GM18511 (cell line): ENCODE results near the gene WRAP73.

Experiments
- ATAC-seq: cut with Tn5 transposase; IDR thresholded peaks from one replicate; pipeline ENCODE4 v1.9.1; 2021; ENCODE audit warnings: mild to moderate bottlenecking, moderate library complexity; ENCODE audit not compliant: unreplicated experiment

The WRAP73 gene

DNA sequence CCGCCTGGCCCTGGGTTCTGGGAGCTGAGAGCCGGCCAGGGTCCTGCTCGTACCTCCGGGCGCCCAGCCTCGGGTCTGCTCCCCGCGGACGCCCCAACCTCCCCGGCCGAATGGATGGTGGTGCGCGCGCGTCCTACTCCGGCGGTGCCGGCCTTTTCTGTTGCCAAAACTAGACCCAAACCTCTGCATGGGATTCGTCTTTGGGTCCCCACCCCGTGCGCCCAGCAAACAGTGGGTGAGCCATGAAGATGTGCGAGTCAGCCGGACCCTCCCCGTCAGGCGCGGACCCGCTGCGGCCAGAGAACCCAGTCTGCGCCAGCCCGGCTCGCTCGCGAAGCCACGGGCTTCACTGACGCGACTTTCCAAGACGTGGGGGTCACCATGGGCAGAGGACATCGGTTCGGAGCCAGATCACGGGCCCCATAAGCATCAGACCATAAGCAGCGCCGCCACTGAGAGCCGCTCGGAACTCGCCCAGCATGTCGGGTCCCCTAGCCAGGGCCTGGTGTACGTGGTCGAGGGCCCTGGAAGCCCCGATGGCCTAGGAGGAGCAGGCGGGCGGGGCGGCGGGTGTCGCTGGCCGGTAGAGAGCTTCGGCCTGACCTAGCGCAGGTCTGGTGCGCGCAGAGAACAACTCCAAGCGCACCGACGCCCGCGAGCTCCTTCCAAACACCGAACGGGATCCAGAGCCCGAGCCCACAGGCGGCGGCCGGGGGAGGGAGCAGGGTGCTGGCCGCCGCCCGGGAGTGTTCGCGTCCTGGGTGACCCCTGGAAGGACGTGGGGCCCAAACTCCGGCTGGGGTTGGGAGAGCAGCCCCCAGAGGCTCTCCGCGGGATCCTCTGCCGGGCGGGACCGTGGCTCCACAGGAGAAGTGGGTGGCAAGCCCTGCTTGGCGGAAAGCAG lies 1.4 kb upstream of the WRAP73 start:
- ATAC-seq, result no peak

DNA sequence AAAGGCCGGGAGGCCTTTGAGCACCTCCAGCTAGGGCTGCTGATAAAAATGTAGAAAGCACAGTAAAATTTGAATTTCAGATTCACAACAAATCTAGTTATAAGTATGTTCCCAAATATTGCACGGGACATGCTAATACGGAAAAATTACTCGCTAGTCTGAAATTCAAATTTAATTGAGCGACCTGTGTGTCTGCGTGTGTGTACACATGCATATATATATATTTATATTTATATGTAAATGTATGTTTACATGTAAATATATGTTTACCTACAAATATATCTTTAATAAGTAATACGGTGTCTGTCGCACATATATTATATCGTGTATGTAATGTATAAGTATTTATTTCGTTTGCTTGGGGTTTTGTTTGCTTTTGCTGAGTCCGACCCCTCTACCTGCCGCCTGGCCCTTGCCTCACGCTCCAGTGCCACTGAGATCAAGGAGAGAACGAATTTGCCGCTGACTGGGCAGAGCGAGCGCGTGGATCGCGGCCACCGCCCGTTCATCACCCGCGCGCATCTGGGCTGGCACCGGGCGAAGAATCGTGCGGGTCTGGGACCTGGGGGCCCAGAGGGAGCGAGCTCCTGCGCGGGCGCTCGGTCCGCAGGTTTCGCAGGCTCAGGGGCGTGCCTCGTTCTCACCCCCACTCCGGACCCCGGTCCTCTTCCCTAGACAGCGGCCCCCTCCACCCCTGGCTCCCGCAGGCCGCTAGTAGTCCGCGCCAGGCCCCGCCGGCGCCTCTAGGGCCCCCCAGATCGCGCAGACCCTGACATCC lies 534 bp upstream of the WRAP73 start:
- no peak for ATAC-seq

GRCh38 chr1:3646596-3646995 lies 3.3 kb downstream of the WRAP73 start:
- no peak for ATAC-seq

DNA sequence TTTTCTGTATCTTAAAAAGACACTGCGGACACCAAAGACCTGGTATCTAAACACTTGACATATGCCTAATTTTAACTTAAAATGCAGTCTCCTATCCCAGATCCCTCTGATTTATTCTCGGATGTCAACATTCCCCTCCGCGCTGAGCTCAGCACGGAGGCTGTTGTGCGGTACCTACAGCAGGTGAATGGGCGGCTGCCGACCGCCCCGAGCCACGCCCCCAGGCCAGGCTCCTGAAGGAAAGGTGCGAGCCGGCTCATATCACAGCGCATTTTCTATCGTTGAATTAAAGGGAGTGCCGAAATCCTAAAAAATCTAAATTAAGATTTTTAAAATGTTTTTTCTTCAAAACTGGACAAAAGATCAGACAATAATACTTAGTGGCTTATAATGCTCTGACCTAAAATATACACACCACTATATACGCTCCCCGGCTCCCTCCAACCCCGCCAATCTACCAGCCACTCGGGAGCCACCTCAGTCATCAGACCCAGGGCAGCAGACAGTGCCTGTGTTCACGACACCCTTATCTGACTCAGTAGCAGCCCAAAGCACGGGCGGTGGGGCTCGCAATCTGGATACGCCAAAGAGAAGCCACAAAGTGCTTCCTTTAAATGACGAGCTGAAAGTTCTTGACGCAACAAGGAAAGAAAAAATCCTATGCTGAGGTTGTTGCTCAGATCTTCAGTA lies 4.1 kb downstream of the WRAP73 start:
- ATAC-seq, result no peak

DNA sequence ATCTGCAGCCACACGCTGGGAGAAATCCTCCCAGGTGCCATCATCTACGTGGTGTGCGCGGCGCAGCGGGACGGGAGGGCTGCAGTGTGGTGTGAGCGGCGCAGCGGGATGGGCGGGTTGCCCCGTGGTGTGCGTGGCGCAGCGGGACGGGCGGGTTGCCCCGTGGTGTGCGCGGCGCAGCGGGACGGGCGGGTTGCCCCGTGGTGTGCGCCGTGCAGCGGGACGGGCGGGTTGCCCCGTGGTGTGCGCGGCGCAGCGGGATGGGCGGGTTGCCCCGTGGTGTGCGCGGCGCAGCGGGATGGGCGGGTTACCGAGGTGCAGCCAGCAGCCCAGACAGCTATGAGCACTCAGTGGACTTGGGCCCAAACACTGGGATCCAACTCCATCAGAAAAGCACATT lies 4.7 kb downstream of the WRAP73 start:
- no peak for ATAC-seq

GRCh38 chr1:3644273-3644672 lies 5.6 kb downstream of the WRAP73 start:
- ATAC-seq, result no peak

- ATAC-seq, result no peak
Observed at GRCh38 chr1:3642919-3643675, 6.8 kb downstream of the WRAP73 start.

DNA sequence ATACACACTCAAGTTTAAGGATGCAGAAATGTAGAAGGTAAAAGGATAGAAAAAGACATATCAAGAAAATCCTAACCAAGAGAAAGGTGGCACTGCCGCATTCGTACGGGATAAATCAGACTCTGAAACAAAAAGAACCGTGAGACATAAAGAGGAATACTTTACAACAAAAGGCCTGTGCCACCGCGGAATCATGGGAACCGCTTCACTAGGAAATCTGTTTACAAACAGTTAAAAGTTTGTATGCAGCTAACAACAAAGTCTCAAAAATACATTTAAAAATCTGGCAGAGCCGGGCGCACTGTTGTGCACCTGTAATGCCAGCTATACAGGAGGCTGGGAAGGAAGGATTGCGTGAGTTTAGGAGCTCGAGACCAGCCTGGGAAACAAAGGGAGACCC lies 8.1 kb downstream of the WRAP73 start:
- no peak for ATAC-seq

DNA sequence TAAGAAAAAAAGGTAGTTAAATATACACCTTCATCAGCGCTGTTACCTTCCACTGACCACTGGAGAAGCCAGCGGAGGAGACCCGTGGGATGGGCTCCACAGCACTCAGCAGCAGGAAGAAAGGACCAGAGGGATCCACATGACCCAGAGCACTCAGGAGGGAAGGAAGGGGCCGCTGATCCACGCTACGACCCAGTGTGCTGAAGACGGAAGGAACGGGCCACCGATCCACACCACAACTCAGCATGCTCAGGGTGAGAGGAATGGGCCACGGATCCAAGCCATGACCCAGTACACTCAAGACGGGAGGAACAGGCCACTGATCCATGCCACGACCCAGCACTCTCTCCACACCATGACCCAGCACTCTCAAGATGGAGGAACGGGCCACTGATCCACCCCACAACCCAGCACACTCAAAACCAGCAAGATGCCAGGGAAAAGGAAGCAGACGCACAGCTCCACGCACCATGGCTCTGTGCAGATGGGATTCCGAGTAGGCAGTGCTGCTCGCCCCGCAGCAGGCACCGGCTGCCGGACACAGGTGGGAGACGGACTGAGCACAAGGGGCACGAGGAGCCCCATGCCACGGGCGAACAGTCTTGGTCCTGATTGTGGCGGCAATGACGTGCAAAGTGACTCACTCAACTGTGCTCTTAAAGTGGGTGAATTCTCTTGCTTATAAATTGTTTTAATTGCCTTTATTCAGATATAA lies 8.7 kb downstream of the WRAP73 start:
- ATAC-seq, result no peak

DNA sequence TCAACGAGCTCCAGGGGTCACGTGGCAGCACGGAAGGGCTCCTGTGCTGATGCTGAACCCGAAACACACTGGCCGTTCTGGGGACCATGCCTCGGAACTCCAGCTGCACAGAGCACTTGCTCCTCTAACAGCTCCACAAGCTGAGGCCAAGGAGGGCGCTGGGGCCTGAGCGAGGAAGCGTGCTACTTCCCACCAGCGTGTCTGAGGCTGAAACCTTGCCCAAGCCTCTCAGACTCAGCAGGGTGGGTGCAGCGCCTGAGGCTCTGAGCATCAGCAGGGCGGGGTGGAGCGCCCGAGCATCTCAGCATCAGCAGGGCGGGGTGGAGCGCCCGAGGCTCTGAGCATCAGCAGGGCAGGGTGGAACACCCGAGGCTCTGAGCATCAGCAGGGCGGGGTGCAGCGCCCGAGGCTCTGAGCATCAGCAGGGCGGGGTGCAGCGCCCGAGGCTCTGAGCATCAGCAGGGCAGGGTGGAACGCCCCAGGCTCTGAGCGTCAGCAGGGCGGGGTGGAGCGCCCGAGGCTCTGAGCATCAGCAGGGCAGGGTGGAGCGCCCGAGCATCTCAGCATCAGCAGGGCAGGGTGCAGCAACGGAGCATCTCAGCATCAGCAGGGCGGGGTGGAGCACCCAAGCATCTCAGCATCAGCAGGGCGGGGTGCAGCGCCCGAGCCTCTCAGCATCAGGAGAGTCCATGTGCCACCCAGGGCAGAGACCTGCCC lies 9.6 kb downstream of the WRAP73 start:
- ATAC-seq, result no peak

- no peak for ATAC-seq
Observed at GRCh38 chr1:3639397-3639911, 10.4 kb downstream of the WRAP73 start.

DNA sequence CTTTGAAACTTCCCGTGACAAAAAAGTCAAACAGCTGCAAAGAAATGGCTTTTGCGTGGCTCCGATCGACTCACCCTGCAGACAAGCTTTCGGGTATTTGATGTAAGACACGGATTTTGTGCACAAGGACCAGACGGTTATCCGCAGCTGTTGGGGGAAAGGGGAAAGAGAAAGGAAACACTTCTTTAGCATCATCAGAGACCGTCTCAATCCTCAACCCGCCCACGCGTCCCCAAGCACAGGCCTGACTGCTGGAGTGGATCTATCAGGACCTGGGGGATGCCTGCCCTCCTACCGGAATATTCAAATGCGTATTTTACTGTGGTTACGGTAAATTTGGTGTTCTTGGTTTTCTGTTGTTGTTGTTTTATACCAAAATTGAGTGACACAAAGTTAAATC lies 11.2 kb downstream of the WRAP73 start:
- no peak for ATAC-seq

GRCh38 chr1:3638027-3638426 lies 11.9 kb downstream of the WRAP73 start:
- ATAC-seq, result no peak

DNA sequence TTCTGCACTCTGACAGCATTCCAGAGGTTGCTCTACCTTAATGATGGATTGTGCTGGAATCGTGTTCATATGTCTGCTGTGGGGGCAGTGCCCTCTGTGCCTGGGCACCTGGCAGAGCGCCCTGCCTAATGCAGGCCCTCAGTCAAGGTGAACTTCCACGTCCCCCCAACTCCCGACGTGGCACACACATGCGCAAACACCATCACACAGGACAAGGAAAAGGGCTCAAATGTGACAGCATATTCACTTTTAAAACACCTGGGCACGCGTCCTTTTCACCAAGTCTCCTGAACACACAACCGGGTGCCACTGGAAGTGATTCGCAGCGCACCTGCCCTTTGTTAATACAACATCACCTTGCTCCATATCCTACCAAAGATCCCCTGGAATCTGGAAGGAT lies 13.4 kb downstream of the WRAP73 start:
- ATAC-seq, result no peak

- no peak for ATAC-seq
Observed at GRCh38 chr1:3636080-3636479, 13.8 kb downstream of the WRAP73 start.

DNA sequence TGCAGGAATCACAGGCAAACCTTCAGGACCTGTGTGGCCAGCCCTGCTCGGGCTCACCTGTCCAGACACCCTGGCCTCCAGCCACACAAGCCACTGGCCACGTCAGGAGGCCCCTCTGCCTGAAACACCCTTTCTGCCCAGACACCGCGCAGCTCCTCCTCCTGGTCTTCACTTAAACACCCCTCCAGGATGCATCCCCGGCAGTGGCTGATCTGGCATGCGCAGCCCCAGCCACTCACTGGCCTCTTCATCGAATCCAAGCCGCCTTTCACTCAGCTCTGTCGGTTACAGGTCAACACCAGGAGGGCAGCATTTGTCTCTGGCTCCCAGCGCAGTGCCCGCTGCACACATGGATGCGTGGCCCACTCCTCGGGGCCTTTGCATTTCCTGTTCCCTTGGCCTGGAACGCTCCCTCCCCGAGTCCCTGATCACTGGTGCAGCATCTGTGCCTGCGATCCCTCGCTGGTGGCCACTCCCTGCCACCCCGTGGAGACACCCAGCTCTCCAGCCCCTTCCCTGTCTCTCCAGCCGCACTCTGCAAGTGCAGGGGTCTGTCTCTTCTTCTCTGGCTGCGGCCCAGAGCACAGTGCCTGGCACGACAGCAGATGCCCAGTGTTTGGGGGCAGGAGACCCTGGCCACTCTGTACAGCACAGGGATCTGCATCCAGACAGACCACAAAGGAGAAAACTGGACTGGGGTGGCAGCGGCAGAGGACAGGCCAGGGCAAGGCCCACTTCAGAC lies 15.7 kb downstream of the WRAP73 start:
- no peak for ATAC-seq

DNA sequence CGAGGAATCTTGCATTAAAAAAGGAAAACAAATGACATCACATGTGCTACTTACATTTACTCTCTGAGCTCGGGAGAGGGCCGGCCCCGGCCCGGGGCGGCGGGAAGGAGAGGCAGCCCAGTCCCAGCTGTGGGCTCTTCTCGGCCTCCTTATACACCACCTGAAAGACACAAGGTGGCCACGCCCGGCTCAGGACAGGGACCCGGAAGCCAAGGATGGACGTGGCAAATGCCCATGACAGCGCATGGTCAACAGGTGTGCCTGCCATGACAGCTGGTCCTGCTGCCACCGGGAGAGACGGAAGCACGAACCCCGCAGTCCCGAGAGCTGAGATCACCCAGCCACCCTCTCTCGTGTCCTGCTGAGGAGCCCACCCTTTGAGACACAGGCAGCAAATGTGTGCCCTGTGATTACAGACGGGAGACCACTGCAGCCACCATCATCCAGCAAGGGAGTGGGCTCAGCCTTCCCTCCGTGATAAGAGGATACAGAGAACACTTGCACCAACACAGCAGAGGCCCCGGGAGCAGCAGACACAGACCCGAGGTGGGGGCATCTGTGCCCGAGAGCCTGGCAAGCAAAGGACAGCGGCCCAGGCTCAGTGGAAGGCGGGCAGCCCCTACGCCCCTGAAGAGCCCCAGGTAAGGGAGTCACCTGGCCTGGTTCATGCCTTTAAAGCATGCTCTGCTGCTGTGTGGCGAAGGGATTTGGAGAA lies 16.4 kb downstream of the WRAP73 start:
- ATAC-seq, result no peak

GRCh38 chr1:3632716-3633343 lies 17.1 kb downstream of the WRAP73 start:
- ATAC-seq, result no peak
